ENCODE measurements around the gene COL11A1.

COL11A1 gene

GRCh38 chr1:102851616-102852015, 256.7 kb downstream of the COL11A1 start:
- Histone ChIP-seq H3K27ac (ENCODE audit: insufficient read depth in 1 of 2, low read depth in 1 of 2, low read length in 2 of 2, poor library complexity in 1 of 2, severe bottlenecking in 2 of 2) (no peak overlapping the region), H3K9me3 (ENCODE audit: control extremely low read depth in 1 of 5, control insufficient read depth in 4 of 5, insufficient read depth in 2 of 5, low read depth in 1 of 5, low read length in 4 of 5) (peaks cover 0 to 6% (median 3%) of the 10 kb centered on the region in 5 experiments), H3K27me3 (replicated peaks in 2 of 5; ENCODE audit: control insufficient read depth in 4 of 5, insufficient read depth in 5 of 5, low read length in 4 of 5) (no peaks in the 10 kb centered on the region), H3K4me1 (ENCODE audit: control extremely low read depth in 1 of 4, control insufficient read depth in 4 of 4, insufficient read depth in 4 of 4, low read length in 3 of 4) (no peaks in the 10 kb centered on the region), H3K4me3 (ENCODE audit: control insufficient read depth in 1 of 7, extremely low read depth in 1 of 7, insufficient read depth in 4 of 7, low read depth in 2 of 7, low read length in 6 of 7) (no peak overlapping the region), H3K36me3 (ENCODE audit: control insufficient read depth in 4 of 4, insufficient read depth in 4 of 4, low read length in 3 of 4) (no peaks in the 10 kb centered on the region)
- CTCF ChIA-PET: no interaction called here
- 95% methylated on average over 3 of the region's 3 CpGs for WGBS (ENCODE audit: insufficient coverage)
- no peak for DNase-seq
- POLR2A ChIA-PET: no interaction called here

GRCh38 chr1:102842606-102843005, 265.7 kb downstream of the COL11A1 start:
- Histone ChIP-seq H3K4me3 (ENCODE audit: control insufficient read depth in 1 of 7, extremely low read depth in 1 of 7, insufficient read depth in 4 of 7, low read depth in 2 of 7, low read length in 6 of 7) (no peak overlapping the region), H3K4me1 (ENCODE audit: control extremely low read depth in 1 of 4, control insufficient read depth in 4 of 4, insufficient read depth in 4 of 4, low read length in 3 of 4) (no peaks in the 10 kb centered on the region), H3K27ac (ENCODE audit: insufficient read depth in 1 of 2, low read depth in 1 of 2, low read length in 2 of 2, poor library complexity in 1 of 2, severe bottlenecking in 2 of 2) (no peak overlapping the region), H3K27me3 (replicated peaks in 2 of 5; ENCODE audit: control insufficient read depth in 4 of 5, insufficient read depth in 5 of 5, low read length in 4 of 5) (no peaks in the 10 kb centered on the region), H3K36me3 (ENCODE audit: control insufficient read depth in 4 of 4, insufficient read depth in 4 of 4, low read length in 3 of 4) (no peaks in the 10 kb centered on the region), H3K9me3 (ENCODE audit: control extremely low read depth in 1 of 5, control insufficient read depth in 4 of 5, insufficient read depth in 2 of 5, low read depth in 1 of 5, low read length in 4 of 5) (peaks cover 0 to 3% (median 0%) of the 10 kb centered on the region in 5 experiments)
- POLR2A ChIA-PET: no interaction called here
- WGBS (ENCODE audit: insufficient coverage): 72% methylated on average over 3 of the region's 3 CpGs
- DNase-seq: no peak
- CTCF ChIA-PET: no interaction called here

- ChIA-PET POLR2A (no interaction called here), CTCF (no interaction called here)
- H3K27me3 ChIP-seq (replicated peaks in 2 of 5; ENCODE audit: control insufficient read depth in 4 of 5, insufficient read depth in 5 of 5, low read length in 4 of 5): no peaks in the 10 kb centered on the region
- H3K4me1 ChIP-seq (ENCODE audit: control extremely low read depth in 1 of 4, control insufficient read depth in 4 of 4, insufficient read depth in 4 of 4, low read length in 3 of 4): no peaks in the 10 kb centered on the region
- H3K4me3 ChIP-seq (ENCODE audit: control insufficient read depth in 1 of 7, extremely low read depth in 1 of 7, insufficient read depth in 4 of 7, low read depth in 2 of 7, low read length in 6 of 7): no peak overlapping the region
- H3K27ac ChIP-seq (ENCODE audit: insufficient read depth in 1 of 2, low read depth in 1 of 2, low read length in 2 of 2, poor library complexity in 1 of 2, severe bottlenecking in 2 of 2): no peak overlapping the region
- no peaks in the 10 kb centered on the region for H3K36me3 ChIP-seq (ENCODE audit: control insufficient read depth in 4 of 4, insufficient read depth in 4 of 4, low read length in 3 of 4)
- H3K9me3 ChIP-seq (ENCODE audit: control extremely low read depth in 1 of 5, control insufficient read depth in 4 of 5, insufficient read depth in 2 of 5, low read depth in 1 of 5, low read length in 4 of 5): peaks cover 0 to 3% (median 0%) of the 10 kb centered on the region in 5 experiments
- 84% methylated on average over 5 of the region's 5 CpGs for WGBS (ENCODE audit: insufficient coverage)
- no peak for DNase-seq
Measured at GRCh38 chr1:102840741-102841140, 267.6 kb downstream of the COL11A1 start.

GRCh38 chr1:102838016-102838415, 270.3 kb downstream of the COL11A1 start:
- no peak overlapping the region for H3K4me3 ChIP-seq (ENCODE audit: control insufficient read depth in 1 of 7, extremely low read depth in 1 of 7, insufficient read depth in 4 of 7, low read depth in 2 of 7, low read length in 6 of 7)
- WGBS (ENCODE audit: insufficient coverage): 94% methylated on average over 4 of the region's 4 CpGs
- CTCF ChIA-PET: no interaction called here

GRCh38 chr1:102837551-102837950, 270.8 kb downstream of the COL11A1 start:
- H3K4me1 ChIP-seq (ENCODE audit: control extremely low read depth in 1 of 4, control insufficient read depth in 4 of 4, insufficient read depth in 4 of 4, low read length in 3 of 4): no peaks in the 10 kb centered on the region
- H3K27me3 ChIP-seq (replicated peaks in 2 of 5; ENCODE audit: control insufficient read depth in 4 of 5, insufficient read depth in 5 of 5, low read length in 4 of 5): no peaks in the 10 kb centered on the region
- no peak overlapping the region for H3K27ac ChIP-seq (ENCODE audit: insufficient read depth in 1 of 2, low read depth in 1 of 2, low read length in 2 of 2, poor library complexity in 1 of 2, severe bottlenecking in 2 of 2)
- peaks cover 0 to 7% (median 0%) of the 10 kb centered on the region in 5 experiments for H3K9me3 ChIP-seq (ENCODE audit: control extremely low read depth in 1 of 5, control insufficient read depth in 4 of 5, insufficient read depth in 2 of 5, low read depth in 1 of 5, low read length in 4 of 5)
- no peak for DNase-seq
- 83% methylated on average over 1 of the region's 1 CpG for WGBS (ENCODE audit: insufficient coverage)
- ChIA-PET CTCF (no interaction called here), POLR2A (interaction anchor here (0.7 kb wide), 1 partner anchor 226 kb away, joined by 3 read pairs; no protein-coding TSS in a partner anchor)
- H3K36me3 ChIP-seq (ENCODE audit: control insufficient read depth in 4 of 4, insufficient read depth in 4 of 4, low read length in 3 of 4): no peaks in the 10 kb centered on the region
- H3K4me3 ChIP-seq (ENCODE audit: control insufficient read depth in 1 of 7, extremely low read depth in 1 of 7, insufficient read depth in 4 of 7, low read depth in 2 of 7, low read length in 6 of 7): no peak overlapping the region

More at GRCh38 chr1:102838016-102838415, 270.3 kb downstream of the COL11A1 start:
- no peaks in the 10 kb centered on the region for H3K27me3 ChIP-seq (replicated peaks in 2 of 5; ENCODE audit: control insufficient read depth in 4 of 5, insufficient read depth in 5 of 5, low read length in 4 of 5)
- H3K9me3 ChIP-seq (ENCODE audit: control extremely low read depth in 1 of 5, control insufficient read depth in 4 of 5, insufficient read depth in 2 of 5, low read depth in 1 of 5, low read length in 4 of 5): peaks cover 0 to 7% (median 0%) of the 10 kb centered on the region in 5 experiments
- H3K4me1 ChIP-seq (ENCODE audit: control extremely low read depth in 1 of 4, control insufficient read depth in 4 of 4, insufficient read depth in 4 of 4, low read length in 3 of 4): no peaks in the 10 kb centered on the region
- no peaks in the 10 kb centered on the region for H3K36me3 ChIP-seq (ENCODE audit: control insufficient read depth in 4 of 4, insufficient read depth in 4 of 4, low read length in 3 of 4)
- H3K27ac ChIP-seq (ENCODE audit: insufficient read depth in 1 of 2, low read depth in 1 of 2, low read length in 2 of 2, poor library complexity in 1 of 2, severe bottlenecking in 2 of 2): no peak overlapping the region
- POLR2A ChIA-PET: interaction anchor here (0.7 kb wide), 1 partner anchor 227 kb away, joined by 3 read pairs; no protein-coding TSS in a partner anchor
- no peak for DNase-seq

- no peaks in the 10 kb centered on the region for H3K4me1 ChIP-seq (ENCODE audit: control extremely low read depth in 1 of 4, control insufficient read depth in 4 of 4, insufficient read depth in 4 of 4, low read length in 3 of 4)
- no peaks in the 10 kb centered on the region for H3K27me3 ChIP-seq (replicated peaks in 2 of 5; ENCODE audit: control insufficient read depth in 4 of 5, insufficient read depth in 5 of 5, low read length in 4 of 5)
- no peaks in the 10 kb centered on the region for H3K36me3 ChIP-seq (ENCODE audit: control insufficient read depth in 4 of 4, insufficient read depth in 4 of 4, low read length in 3 of 4)
- H3K4me3 ChIP-seq (ENCODE audit: control insufficient read depth in 1 of 7, extremely low read depth in 1 of 7, insufficient read depth in 4 of 7, low read depth in 2 of 7, low read length in 6 of 7): no peak overlapping the region
- H3K27ac ChIP-seq (ENCODE audit: insufficient read depth in 1 of 2, low read depth in 1 of 2, low read length in 2 of 2, poor library complexity in 1 of 2, severe bottlenecking in 2 of 2): no peak overlapping the region
- DNase-seq: no peak
- CTCF ChIA-PET: no interaction called here
- POLR2A ChIA-PET: no interaction called here
- peaks cover 0 to 7% (median 0%) of the 10 kb centered on the region in 5 experiments for H3K9me3 ChIP-seq (ENCODE audit: control extremely low read depth in 1 of 5, control insufficient read depth in 4 of 5, insufficient read depth in 2 of 5, low read depth in 1 of 5, low read length in 4 of 5)
- WGBS (ENCODE audit: insufficient coverage): 63% methylated on average over 2 of the region's 2 CpGs
Measured at GRCh38 chr1:102836991-102837390, 271.3 kb downstream of the COL11A1 start.

- Histone ChIP-seq H3K27ac (ENCODE audit: insufficient read depth in 1 of 2, low read depth in 1 of 2, low read length in 2 of 2, poor library complexity in 1 of 2, severe bottlenecking in 2 of 2) (no peak overlapping the region), H3K4me3 (ENCODE audit: control insufficient read depth in 1 of 7, extremely low read depth in 1 of 7, insufficient read depth in 4 of 7, low read depth in 2 of 7, low read length in 6 of 7) (no peak overlapping the region), H3K36me3 (ENCODE audit: control insufficient read depth in 4 of 4, insufficient read depth in 4 of 4, low read length in 3 of 4) (no peaks in the 10 kb centered on the region), H3K9me3 (ENCODE audit: control extremely low read depth in 1 of 5, control insufficient read depth in 4 of 5, insufficient read depth in 2 of 5, low read depth in 1 of 5, low read length in 4 of 5) (peaks cover 0 to 7% (median 0%) of the 10 kb centered on the region in 5 experiments), H3K4me1 (ENCODE audit: control extremely low read depth in 1 of 4, control insufficient read depth in 4 of 4, insufficient read depth in 4 of 4, low read length in 3 of 4) (no peaks in the 10 kb centered on the region), H3K27me3 (replicated peaks in 2 of 5; ENCODE audit: control insufficient read depth in 4 of 5, insufficient read depth in 5 of 5, low read length in 4 of 5) (no peaks in the 10 kb centered on the region)
- no peak for DNase-seq
- POLR2A ChIA-PET: no interaction called here
- CTCF ChIA-PET: no interaction called here
- WGBS (ENCODE audit: insufficient coverage): 100% methylated on average over 1 of the region's 1 CpG
Measured at GRCh38 chr1:102834688-102835320, 273.5 kb downstream of the COL11A1 start.

All from common myeloid progenitor, CD34-positive (primary cell).